Lower leg skin (tissue), 4 donors: ENCODE results near the gene FCMR. TPM values are rescaled to one million over a fixed set of nuclear protein-coding genes. Genes with fewer than 3 reads are reported as not detected.

Experiments used
- DNase-seq, 2 donors: peaks; one replicate each; pipeline ENCODE4 v3.0.0-alpha.2; 2019; ENCODE audit warnings: low spot score in 2 of 2
- H3K4me3 ChIP-seq: fragments of 200-600 bp; sonication (generic); 2 replicates; pipeline ENCODE4 v1.5.1; 2017; ENCODE audit warnings: mild to moderate bottlenecking, low read depth; ENCODE audit not compliant: poor library complexity, severe bottlenecking
- POLR2A ChIP-seq, 2 donors: fragments of 450-650 bp; IDR thresholded peaks; one replicate each; pipeline ENCODE4 v1.6.1; 2016 to 2017; ENCODE audit warnings: antibody characterized with exemption in 2 of 2, mild to moderate bottlenecking in 1 of 2, moderate library complexity in 1 of 2
- WGBS, 2 donors: methylation state at CpG; one replicate each; pipeline ENCODE4 v1.1.5; 2018; 5-methylcytosine and 5-hydroxymethylcytosine counted together
- intact Hi-C: fragments of 100-400 bp; cut with DNase I; formaldehyde crosslinking; loops from one replicate; pipeline ENCODE4 v1.15.0; 2023; ENCODE audit warnings: low total_unique reads
- total RNA-seq, 4 donors: library from RNA; depleted of rRNA; stranded (reverse); fragments of >200 nt; gene quantifications; one replicate each; pipeline ENCODE4 v1.1.0, GENCODE V29; 2016
- TF ChIP-seq, protein P1 (sequence below), 3 donors: fragments of 450-650 bp; IDR thresholded peaks; one replicate each; pipeline ENCODE4 v1.5.1; 2016; ENCODE audit warnings: antibody characterized with exemption in 3 of 3, mild to moderate bottlenecking in 3 of 3, moderate library complexity in 2 of 3

Gene FCMR
- total RNA-seq, 4 donors from 2014 or later: 0.34 to 1.4 (median 1.3) TPM; not detected in 1

DNA sequence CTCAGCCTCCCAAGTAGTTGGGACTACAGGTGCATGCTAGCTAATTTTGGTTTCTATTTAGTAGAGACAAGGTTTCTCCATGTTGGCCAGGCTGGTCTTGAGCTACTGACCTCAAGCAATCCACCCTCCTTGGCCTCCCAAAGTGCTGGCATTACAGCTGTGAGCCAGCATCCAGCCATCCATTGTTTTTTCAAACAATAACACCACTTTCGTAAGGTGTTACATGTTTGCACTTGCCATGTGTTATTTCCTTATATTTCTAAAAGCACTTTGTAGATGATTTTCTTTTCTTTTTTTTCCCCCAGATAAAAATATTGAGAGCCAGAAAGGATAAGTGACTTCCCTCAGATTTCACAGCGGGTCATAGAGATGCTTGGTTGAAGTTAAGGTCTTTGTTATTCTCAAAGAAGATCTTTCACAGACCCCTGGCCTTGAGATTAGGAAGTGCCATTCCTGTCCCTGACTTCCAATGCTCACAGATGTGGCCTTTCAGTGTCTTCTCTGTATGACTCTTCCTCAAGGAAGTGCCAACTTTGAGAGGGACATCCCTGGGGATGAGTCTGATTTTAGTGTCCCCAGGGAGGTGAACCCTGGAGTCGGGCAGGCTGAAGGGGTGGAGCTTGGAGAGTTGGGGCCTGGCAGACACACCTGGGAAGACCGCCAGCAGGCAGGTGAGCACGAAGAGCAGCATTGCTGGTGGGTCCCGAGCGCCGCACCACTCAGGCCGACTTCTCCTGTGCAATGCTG is 18.3 kb upstream of the FCMR start:
- DNase-seq: no peak
- 70 to 76% methylated on average over 9 of the region's 9 CpGs for WGBS, 2 donors
- intact Hi-C loops: no loop called here
- H3K4me3 ChIP-seq: no peak overlapping the region
- no peak for TF ChIP-seq POLR2A (IDR thresholded peaks at IDR 0.05)
- TF ChIP-seq, protein P1, sequence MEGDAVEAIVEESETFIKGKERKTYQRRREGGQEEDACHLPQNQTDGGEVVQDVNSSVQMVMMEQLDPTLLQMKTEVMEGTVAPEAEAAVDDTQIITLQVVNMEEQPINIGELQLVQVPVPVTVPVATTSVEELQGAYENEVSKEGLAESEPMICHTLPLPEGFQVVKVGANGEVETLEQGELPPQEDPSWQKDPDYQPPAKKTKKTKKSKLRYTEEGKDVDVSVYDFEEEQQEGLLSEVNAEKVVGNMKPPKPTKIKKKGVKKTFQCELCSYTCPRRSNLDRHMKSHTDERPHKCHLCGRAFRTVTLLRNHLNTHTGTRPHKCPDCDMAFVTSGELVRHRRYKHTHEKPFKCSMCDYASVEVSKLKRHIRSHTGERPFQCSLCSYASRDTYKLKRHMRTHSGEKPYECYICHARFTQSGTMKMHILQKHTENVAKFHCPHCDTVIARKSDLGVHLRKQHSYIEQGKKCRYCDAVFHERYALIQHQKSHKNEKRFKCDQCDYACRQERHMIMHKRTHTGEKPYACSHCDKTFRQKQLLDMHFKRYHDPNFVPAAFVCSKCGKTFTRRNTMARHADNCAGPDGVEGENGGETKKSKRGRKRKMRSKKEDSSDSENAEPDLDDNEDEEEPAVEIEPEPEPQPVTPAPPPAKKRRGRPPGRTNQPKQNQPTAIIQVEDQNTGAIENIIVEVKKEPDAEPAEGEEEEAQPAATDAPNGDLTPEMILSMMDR (IDR thresholded peaks at IDR 0.05): no peak

DNA sequence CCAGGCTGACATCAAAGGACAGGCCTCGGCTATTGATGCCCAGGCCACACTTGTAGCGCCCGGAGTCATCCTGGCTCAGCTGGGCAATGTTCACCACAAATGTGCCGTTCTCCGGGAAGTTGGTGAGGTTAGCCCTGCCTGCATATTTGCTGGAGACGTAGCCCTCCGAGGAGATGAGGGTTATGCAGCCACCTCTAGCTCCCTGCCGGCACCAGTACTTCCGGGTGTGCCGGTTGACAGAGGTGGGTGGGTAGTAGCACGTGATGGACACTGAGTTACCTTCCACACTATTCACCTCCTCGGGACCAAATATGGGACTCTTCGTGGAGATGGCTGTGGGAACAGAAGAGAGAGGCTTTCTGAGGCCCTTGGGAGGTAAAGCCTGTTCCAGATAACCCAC is 17.4 kb upstream of the FCMR start:
- TF ChIP-seq, protein P1 (IDR thresholded peaks at IDR 0.05): no peak
- TF ChIP-seq POLR2A (IDR thresholded peaks at IDR 0.05): no peak
- H3K4me3 ChIP-seq: no peak overlapping the region
- intact Hi-C loops: no loop called here
- WGBS, 2 donors: 93 to 94% methylated on average over 11 to 13 of the region's 13 CpGs
- no peak for DNase-seq

DNA sequence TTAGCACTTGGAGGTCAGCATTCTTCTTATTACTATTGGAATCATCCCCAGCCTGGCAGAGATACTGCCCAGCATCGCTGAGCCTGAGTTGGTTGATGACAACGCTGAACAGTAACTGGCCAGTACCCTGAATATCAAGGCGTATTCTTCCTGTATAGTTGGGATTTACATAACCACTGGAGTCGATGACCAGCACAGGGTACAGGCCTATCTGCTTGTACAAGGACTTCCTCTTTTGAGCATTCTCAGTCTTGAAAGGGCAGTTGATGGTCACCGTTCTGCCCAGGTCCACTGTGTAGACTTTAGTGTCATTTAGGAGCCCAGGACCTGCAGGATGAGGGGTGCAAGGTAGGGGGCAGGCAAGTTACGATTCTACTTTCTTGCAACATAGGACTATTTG is 15.7 kb upstream of the FCMR start:
- DNase-seq: no peak
- 89 to 90% methylated on average over 6 of the region's 6 CpGs for WGBS, 2 donors
- TF ChIP-seq POLR2A (IDR thresholded peaks at IDR 0.05): no peak
- intact Hi-C loops: no loop called here
- no peak overlapping the region for H3K4me3 ChIP-seq

DNA sequence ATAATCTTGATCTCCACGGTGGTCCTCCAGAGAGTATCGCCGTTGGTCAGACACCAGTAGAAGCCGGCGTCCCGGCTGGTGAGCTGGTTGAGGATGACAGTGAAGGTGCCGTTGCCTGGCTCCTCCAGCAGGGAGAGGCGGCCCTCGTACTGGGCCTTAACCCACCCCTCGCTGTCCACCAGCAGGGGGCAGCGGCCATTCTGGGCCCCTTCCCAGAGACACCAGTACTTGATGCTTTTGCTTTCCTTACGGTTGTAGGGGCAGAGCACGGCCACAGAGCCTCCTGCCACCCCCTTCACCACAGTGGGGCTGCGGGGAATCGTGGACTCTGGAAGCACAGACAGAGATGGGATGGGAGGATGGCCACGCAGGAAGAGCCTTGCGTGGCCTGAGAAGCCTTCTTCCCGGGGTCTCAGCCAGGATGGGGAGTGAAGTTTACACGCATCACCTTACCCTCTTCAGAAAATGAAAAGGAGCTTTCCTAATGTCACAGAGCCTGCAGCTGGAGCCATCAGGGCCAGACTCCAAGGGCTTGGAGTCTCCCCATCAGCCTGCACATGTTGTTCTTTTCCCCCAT is 13.8 kb upstream of the FCMR start:
- no peak for DNase-seq
- intact Hi-C loops: no loop called here
- H3K4me3 ChIP-seq: no peak overlapping the region
- 69 to 71% methylated on average over 19 of the region's 19 CpGs for WGBS, 2 donors
- TF ChIP-seq, protein P1 (IDR thresholded peaks at IDR 0.05): no peak
- TF ChIP-seq POLR2A (IDR thresholded peaks at IDR 0.05): no peak

DNA sequence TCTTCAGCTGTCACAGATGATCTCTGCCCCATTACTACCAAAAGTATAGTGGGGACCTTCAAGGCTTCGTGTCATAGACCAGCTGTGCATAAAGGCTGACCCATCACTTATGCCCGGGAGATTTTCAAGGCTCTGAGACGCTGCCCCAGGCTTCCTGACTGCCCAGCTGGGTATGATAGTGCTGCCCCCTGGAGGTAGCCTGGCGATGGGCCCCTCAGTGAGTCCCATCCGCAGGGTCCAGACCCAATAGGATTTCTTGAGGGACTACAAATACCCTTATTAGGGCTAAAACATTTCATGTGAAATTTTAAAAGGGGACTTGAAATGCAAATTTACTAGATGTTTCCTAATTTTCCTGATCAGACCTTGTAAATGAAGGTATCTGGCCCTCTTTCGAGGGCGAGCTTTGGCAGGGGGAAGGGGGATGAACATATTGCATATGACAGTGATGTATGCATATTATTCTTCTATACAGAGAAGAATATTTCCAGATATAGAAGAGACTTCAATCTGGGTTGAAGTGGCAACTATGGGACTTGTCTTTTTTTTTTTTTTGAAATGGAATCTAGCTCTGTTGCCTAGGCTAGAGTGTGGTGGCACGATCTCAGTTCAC is 11.7 kb upstream of the FCMR start:
- intact Hi-C loops: no loop called here
- 71 to 81% methylated on average over 8 of the region's 8 CpGs for WGBS, 2 donors
- no peak overlapping the region for H3K4me3 ChIP-seq
- TF ChIP-seq POLR2A (IDR thresholded peaks at IDR 0.05): no peak
- TF ChIP-seq, protein P1 (IDR thresholded peaks at IDR 0.05): no peak
- DNase-seq: no peak

DNA sequence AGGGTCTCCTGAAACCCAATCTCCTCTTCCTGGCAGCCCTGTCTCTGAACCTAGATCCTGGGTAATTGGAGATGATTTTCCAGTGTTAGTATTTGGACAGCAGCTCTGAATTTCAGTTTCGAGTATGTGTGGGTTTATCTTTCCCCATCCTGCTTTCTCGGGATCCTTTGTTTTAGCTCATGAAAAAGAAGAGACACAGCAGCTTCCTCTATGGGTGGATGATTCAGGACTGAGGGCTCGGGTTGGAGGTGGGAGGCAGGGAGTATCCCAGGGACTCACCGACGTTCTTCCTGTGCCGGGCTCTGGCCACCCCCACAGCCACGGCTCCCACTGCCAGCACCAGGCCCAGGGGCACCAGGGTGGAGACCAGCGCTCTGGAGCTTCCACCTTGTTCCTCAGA is 10.4 kb upstream of the FCMR start:
- WGBS, 2 donors: 67 to 80% methylated on average over 7 to 8 of the region's 8 CpGs
- TF ChIP-seq, protein P1 (IDR thresholded peaks at IDR 0.05): no peak
- no peak for TF ChIP-seq POLR2A (IDR thresholded peaks at IDR 0.05)
- H3K4me3 ChIP-seq: no peak overlapping the region
- intact Hi-C loops: no loop called here
- DNase-seq: no peak
